Fibroblast of lung (primary cell): ENCODE results near the gene FAM185A. TPM values are rescaled to one million over a fixed set of nuclear protein-coding genes. Genes with fewer than 3 reads are reported as not detected.

Experiments
- DNase-seq, 2 donors: peaks; one replicate each; pipeline versions ENCODE4 v3.0.0 to v3.0.0-alpha.2; 2010; ENCODE audit warnings: low read depth in 2 of 2
- H2AFZ ChIP-seq: 2 replicates; pipeline ENCODE4 v1.5.1; 2012; ENCODE audit warnings: low read length, control low read depth, inconsistent platforms
- H3K27ac ChIP-seq: 2 replicates; pipeline ENCODE4 v1.5.1; 2011; ENCODE audit warnings: low read length, control low read depth; ENCODE audit not compliant: insufficient read depth
- H3K27me3 ChIP-seq: 2 replicates; pipeline ENCODE4 v1.5.1; 2011; ENCODE audit warnings: mild to moderate bottlenecking, low read length; ENCODE audit not compliant: control insufficient read depth, insufficient read depth
- H3K36me3 ChIP-seq: 2 replicates; pipeline ENCODE4 v1.5.1; 2011; ENCODE audit warnings: low read length; ENCODE audit not compliant: control insufficient read depth, insufficient read depth
- H3K4me1 ChIP-seq: 2 replicates; pipeline ENCODE4 v1.5.1; 2011; ENCODE audit warnings: low read length; ENCODE audit not compliant: control insufficient read depth, insufficient read depth; ENCODE audit errors: extremely low read depth
- H3K4me2 ChIP-seq: 2 replicates; pipeline ENCODE4 v1.5.1; 2011; ENCODE audit warnings: low read length, control low read depth; ENCODE audit not compliant: insufficient read depth; ENCODE audit errors: extremely low read depth
- H3K4me3 ChIP-seq, 4 experiments: fragments of 200-600 bp in 1 of 4; sonication (generic) in 1 of 4; replicated peaks in 1 of 4; 2 replicates each; pipeline ENCODE4 v1.5.1; 2011 to 2016; ENCODE audit warnings: low read length in 4 of 4, low read depth in 3 of 4, mild to moderate bottlenecking in 3 of 4, control low read depth in 2 of 4, inconsistent platforms in 1 of 4, mixed read lengths in 1 of 4; ENCODE audit not compliant: insufficient read depth in 1 of 4; ENCODE audit errors: control extremely low read depth in 1 of 4
- H3K79me2 ChIP-seq: 2 replicates; pipeline ENCODE4 v1.5.1; 2012; ENCODE audit warnings: mild to moderate bottlenecking, low read length, inconsistent platforms; ENCODE audit not compliant: control insufficient read depth, insufficient read depth
- H3K9ac ChIP-seq: 2 replicates; pipeline ENCODE4 v1.5.1; 2011; ENCODE audit warnings: mild to moderate bottlenecking, low read length, control low read depth; ENCODE audit not compliant: insufficient read depth
- H3K9me3 ChIP-seq: 2 replicates; pipeline ENCODE4 v1.5.1; 2012; ENCODE audit warnings: low read depth, low read length; ENCODE audit not compliant: control insufficient read depth, insufficient read depth
- H4K20me1 ChIP-seq: 2 replicates; pipeline ENCODE4 v1.5.1; 2011; ENCODE audit warnings: low read length; ENCODE audit not compliant: control insufficient read depth, insufficient read depth; ENCODE audit errors: extremely low read depth
- EZH2 ChIP-seq: IDR thresholded peaks from 2 replicates; pipeline ENCODE4 v1.5.1; 2012; ENCODE audit warnings: low read length, control low read depth, mild to moderate bottlenecking; ENCODE audit errors: missing control alignments
- polyA plus RNA-seq, 2 donors: library from polyadenylated mRNA; depleted of rRNA in 1 of 2; stranded (reverse) in 1 of 2; unstranded in 1 of 2; fragments of >200 nt; gene quantifications; 2 replicates each; pipeline ENCODE4 v1.2.1, GENCODE V29; 2011 to 2012; ENCODE audit warnings: missing spikeins in 1 of 2
- total RNA-seq: library from RNA; depleted of rRNA; stranded (reverse); fragments of >200 nt; gene quantifications from 2 replicates; pipeline ENCODE4 v1.2.1, GENCODE V29; 2014
- TF ChIP-seq, protein P1 (sequence below), 2 donors: IDR thresholded peaks in 1 of 2; conservative IDR thresholded peaks in 1 of 2; 1 replicate in 1 of 2; 2 replicates in 1 of 2; pipeline ENCODE4 v1.5.1; 2011 to 2012; ENCODE audit warnings: low read length in 2 of 2, control low read depth in 1 of 2, inconsistent platforms in 1 of 2, low read depth in 1 of 2, mild to moderate bottlenecking in 1 of 2

FAM185A gene
- total and polyA plus RNA-seq, 2 donors (not counting 1 experiment from before 2014, with no cell fraction given) = 4.0 to 9.9 TPM

GRCh38 chr7:102821994-102822747 lies 73.4 kb downstream of the FAM185A start:
- H3K36me3 ChIP-seq = no peaks in the 10 kb centered on the region
- no peak overlapping the region for H3K4me3 ChIP-seq
- TF ChIP-seq, protein P1, sequence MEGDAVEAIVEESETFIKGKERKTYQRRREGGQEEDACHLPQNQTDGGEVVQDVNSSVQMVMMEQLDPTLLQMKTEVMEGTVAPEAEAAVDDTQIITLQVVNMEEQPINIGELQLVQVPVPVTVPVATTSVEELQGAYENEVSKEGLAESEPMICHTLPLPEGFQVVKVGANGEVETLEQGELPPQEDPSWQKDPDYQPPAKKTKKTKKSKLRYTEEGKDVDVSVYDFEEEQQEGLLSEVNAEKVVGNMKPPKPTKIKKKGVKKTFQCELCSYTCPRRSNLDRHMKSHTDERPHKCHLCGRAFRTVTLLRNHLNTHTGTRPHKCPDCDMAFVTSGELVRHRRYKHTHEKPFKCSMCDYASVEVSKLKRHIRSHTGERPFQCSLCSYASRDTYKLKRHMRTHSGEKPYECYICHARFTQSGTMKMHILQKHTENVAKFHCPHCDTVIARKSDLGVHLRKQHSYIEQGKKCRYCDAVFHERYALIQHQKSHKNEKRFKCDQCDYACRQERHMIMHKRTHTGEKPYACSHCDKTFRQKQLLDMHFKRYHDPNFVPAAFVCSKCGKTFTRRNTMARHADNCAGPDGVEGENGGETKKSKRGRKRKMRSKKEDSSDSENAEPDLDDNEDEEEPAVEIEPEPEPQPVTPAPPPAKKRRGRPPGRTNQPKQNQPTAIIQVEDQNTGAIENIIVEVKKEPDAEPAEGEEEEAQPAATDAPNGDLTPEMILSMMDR (conservative IDR thresholded peaks at IDR 0.05 in 1 of 2, IDR thresholded peaks at IDR 0.05 in 1 of 2; ENCODE audit: low read depth in 1 of 2, low read length in 2 of 2) = no peak
- TF ChIP-seq EZH2 = no peak
- no peaks in the 10 kb centered on the region for H3K27me3 ChIP-seq
- H2AFZ ChIP-seq = no peak overlapping the region
- no peak overlapping the region for H3K27ac ChIP-seq
- H3K9me3 ChIP-seq = no peaks in the 10 kb centered on the region
- H3K4me2 ChIP-seq = no peak overlapping the region
- no peak for DNase-seq
- H3K4me1 ChIP-seq = no peaks in the 10 kb centered on the region
- H3K9ac ChIP-seq = no peak overlapping the region
- H4K20me1 ChIP-seq = no peaks in the 10 kb centered on the region
- no peaks in the 10 kb centered on the region for H3K79me2 ChIP-seq

DNA sequence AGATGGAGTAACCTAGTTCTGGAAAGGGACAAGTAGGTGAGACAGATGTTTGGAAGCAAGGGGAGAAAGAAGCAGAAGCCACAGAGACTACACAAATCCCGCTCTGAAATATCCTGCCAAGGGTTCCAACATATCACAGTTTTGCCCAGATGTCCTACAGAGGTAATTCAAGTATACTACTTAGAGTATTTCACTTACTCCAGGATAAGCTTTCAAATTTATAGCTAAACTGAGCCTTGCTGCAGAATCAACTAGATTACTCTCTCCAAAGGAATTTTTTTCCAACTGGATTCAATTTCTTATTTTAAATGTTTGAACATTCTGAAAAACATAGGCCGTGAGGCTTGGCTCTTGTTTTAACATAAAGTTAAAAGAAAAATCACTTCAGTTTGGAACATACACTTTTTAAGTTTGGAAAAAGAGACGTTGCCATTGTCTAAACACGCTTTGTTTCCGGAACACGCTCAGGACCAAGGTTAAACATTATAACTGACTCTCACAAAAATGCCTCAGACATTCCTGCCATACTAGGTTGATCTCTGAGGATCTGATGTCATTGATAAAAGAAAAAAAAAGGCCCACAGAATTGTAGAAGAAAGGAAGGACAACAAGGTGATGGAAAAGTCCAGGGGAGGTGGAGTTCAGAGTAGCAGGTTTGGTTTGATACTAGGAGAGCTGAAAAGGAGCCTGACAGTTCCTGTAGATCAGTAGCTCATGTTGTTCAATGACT lies 74.8 kb downstream of the FAM185A start:
- Histone ChIP-seq H4K20me1 (no peaks in the 10 kb centered on the region), H3K9ac (no peak overlapping the region), H3K9me3 (no peaks in the 10 kb centered on the region), H3K4me2 (no peak overlapping the region), H3K27ac (no peak overlapping the region), H3K79me2 (no peaks in the 10 kb centered on the region), H3K4me1 (no peaks in the 10 kb centered on the region), H2AFZ (no peak overlapping the region), H3K27me3 (no peaks in the 10 kb centered on the region), H3K4me3 (no peak overlapping the region), H3K36me3 (no peaks in the 10 kb centered on the region)
- TF ChIP-seq, protein P1 (conservative IDR thresholded peaks at IDR 0.05 in 1 of 2, IDR thresholded peaks at IDR 0.05 in 1 of 2; ENCODE audit: low read depth in 1 of 2, low read length in 2 of 2) = no peak
- no peak for TF ChIP-seq EZH2
- DNase-seq = no peak

DNA sequence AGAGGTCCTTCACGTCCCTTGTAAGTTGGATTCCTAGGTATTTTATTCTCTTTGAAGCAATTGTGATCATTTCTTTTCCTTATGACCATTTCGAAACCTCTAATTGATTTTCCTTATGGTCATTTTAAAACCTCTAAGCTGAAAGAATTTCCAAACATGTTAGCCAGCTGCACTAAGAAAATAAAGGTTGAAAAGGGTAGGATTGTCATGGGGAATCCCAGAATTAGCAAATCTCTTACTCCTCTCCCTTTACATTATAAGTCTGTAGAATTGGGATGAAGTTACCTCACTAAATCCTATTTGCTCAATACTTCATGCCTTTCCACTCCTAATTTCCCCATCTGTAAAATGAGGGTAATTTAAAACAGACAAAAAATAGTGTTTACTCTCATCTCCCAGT lies 79.5 kb downstream of the FAM185A start:
- no peak for DNase-seq
- Histone ChIP-seq H3K27me3 (no peaks in the 10 kb centered on the region), H3K27ac (no peak overlapping the region), H4K20me1 (no peaks in the 10 kb centered on the region), H3K36me3 (no peaks in the 10 kb centered on the region), H3K9me3 (no peaks in the 10 kb centered on the region), H3K79me2 (no peaks in the 10 kb centered on the region), H3K9ac (no peak overlapping the region), H3K4me3 (no peak overlapping the region), H3K4me2 (no peak overlapping the region), H2AFZ (no peak overlapping the region), H3K4me1 (no peaks in the 10 kb centered on the region)
- TF ChIP-seq, protein P1 (conservative IDR thresholded peaks at IDR 0.05 in 1 of 2, IDR thresholded peaks at IDR 0.05 in 1 of 2; ENCODE audit: low read depth in 1 of 2, low read length in 2 of 2) = no peak
- TF ChIP-seq EZH2 = no peak
